ENCODE results near the gene C2CD4D. TPM values are rescaled to one million over a fixed set of nuclear protein-coding genes. Genes with fewer than 3 reads are reported as not detected.

C2CD4D gene
- total RNA-seq, 1 donor from 2014 or later = not detected

DNA sequence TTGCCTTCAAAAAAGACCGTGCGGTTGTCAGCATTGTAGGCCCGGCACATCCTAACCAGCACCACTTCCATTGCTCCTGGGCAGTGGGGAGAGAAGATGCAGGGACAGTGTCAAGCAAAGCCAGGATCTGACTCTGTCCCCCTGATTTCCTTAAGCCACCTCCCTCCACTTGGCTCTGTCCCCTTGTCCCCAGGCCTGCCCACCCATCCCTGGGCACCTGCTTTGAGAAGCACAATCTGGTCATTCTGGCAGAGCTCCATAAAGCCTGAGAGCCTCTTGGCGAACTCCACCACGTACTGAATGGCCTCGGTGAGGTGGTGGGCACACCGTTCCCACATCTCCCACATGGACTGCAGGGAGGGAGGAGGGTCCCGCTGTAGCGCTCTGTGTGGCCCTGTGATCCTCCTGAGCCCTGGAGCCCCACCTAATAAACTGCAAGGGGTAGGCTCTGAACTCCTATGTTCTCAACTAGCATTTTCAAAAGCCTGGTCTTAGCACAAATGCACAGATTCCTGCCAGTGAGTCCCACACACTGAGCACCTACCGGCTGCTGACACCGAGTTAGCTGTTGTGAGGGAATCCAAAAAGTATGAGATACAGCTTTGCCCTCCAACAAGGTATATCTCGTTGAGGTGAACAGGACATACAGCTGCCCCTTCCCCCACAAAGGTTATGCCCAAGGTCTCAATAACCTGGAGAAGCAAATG lies 26.2 kb downstream of the C2CD4D start:
- no peak for DNase-seq

DNA sequence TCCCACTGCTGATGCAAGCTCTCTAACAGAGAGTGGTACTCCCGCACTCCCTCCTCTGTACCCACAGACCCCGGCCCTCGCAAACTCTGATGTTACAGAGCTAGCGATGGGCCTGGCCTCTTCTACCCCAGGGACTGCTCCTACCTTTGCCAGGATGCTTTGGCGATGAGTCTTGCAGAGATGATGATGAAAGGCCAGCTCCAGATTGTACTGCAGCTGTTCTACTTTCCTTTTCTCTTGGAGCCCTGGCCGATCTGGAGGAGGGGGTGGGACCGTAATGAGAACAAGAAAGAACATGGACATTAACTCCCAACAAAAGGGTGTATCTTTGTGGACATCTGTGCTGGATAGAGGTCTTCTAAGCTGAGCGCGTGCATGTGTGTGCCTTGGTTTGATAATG lies 28.4 kb downstream of the C2CD4D start:
- DNase-seq = no peak

- no peak for DNase-seq
These were observed 29.5 kb downstream of the C2CD4D start for GRCh38 chr1:151809985-151810556.

DNA sequence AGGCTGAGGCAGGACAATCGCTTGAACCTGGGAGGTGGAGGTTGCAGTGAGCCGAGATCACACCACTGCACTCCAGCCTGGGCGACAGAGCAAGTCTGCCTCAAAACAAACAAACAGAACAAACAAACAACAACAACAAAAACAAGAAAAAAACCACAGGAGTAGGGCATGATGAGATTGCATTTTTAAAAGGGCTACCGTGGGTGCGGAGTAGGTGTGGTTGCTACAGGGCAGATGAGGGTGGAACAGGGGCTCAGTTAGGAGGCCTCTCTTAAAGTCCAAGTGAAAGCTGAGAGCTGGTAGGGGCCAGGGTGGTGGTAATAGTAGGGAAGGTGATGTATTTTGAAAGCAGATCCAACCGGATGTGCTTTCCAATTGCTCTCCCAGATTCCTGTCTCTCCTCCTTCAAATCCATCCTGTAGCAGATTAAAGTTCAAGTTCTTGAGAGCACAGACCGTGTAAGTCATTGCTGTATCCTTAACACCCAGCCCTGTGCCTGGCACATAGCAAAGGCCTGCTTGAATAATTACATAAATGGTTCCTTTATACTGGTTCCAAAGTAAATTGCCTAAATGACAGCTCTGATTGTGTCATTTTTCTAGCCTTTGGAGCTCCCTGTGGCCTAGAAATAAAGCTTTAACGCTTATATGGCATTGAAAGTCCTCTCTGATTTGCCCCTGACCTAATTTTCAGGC lies 30.2 kb downstream of the C2CD4D start:
- DNase-seq = no peak

DNA sequence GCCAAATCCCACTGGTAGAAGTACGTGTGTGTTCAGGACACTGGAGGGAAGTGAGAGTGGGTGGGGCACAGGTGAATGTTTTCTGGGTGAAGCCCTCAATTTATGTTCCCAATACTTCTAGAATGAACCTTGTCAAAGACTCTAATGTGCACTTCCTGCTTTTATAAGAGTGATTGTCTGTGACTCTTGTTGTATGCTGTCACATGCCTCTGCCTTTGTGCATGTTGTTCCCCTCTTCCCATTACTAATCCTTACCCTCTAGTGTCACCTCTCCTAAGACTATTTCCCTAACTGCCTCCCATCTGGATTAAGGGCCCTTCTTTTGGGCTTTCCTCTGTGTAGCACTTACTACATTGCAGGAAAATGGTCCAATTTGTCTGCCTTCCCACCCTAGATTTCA lies 31.9 kb downstream of the C2CD4D start:
- DNase-seq = no peak

DNA sequence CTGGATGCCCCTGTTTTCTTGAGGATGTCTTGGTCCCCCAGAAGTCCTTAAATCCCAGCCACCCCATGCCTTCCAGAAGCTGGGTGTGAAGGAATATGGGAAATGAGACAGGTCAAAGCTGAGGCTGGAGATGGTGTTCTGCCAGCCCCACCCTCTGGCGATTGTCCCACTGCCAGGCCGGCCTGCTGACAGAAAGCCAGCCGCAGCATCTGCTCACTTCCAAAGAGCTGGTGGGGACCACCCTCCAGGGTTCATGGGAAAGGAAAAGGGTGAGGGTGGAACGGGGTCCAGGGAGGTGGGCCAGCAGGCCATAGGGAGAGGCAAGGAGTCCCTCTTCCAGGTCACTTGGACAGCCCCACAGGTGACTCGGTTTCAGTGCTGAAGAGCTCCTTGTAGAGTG lies 32.5 kb downstream of the C2CD4D start:
- no peak for DNase-seq

- DNase-seq = no peak
These were observed 33.5 kb downstream of the C2CD4D start for GRCh38 chr1:151806170-151806569.

DNA sequence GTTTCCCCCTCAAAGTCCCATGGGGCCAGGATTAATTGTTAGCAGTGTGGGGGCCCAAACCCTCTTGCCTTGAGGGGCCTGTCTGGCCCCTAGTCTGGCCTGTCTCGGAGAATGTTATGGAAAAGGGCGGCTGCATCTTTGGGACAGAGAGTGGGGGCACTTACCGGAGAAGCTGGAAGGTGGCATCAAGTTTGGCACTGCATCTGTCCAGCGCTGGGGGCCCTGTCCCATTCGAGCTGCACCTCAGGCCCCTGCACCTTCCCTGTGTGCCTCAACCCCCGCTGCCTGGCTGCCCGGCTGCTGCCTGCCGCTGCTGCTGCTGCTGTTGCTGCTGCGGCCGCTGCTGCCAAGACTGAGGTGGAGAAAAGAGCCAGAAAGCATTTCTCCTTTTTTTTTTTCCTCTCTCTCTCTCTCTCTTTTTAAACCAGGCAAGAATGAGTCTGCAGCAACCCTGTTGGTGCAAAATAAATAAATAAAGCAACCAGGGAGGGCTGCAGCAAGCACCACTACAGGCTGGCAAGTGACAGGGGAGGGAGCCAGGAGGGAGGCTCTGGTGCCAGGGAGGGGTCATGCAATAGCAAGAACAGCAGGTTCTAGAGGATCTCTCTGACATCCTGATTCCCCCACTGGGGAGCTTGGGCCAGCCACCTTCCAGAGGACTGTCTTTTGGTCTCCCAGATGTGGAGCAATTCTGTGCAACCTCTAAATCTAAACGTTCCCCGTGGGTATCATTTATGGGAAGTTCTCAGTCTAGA lies 34.4 kb downstream of the C2CD4D start, which contains the start of gene LINGO4:
Gene LINGO4 (minus strand): TSS at position 354 of the 755 bp plus-strand sequence. CDS start 2,715 bp downstream, outside the sequence.
- DNase-seq = no peak

GRCh38 chr1:151803915-151804314 lies 35.7 kb downstream of the C2CD4D start:
- DNase-seq = no peak

- DNase-seq = no peak
These were observed 36.5 kb downstream of the C2CD4D start for GRCh38 chr1:151803164-151803563.

- no peak for DNase-seq
These were observed 37.2 kb downstream of the C2CD4D start for GRCh38 chr1:151802372-151802771.

GRCh38 chr1:151801846-151802245 lies 37.8 kb downstream of the C2CD4D start:
- DNase-seq = no peak

DNA sequence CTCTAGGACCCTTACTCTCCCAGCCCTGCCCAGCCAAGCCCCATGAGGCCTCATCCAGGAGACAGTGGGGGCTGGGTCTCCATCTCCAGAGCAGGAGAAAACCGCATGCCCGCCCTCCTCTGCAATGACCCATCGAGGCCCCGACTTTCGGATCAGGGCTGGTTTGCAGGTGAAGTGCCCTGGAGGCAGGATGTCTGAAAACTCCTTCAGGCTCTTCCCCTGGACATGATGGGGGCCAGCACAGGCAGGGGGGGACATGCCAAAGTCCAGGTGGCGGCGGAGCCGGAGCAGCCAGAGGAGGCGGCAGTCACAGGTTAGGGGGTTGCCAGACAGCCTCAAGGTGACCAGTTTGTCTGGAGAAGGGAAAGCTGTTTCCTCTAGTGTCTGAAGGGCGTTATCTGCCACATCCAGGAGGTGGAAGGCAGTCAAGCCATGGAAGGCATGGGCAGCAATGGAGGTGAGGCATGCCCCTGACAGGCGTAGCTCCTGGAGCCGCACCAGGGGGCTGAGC lies 38.3 kb downstream of the C2CD4D start:
- no peak for DNase-seq

DNA sequence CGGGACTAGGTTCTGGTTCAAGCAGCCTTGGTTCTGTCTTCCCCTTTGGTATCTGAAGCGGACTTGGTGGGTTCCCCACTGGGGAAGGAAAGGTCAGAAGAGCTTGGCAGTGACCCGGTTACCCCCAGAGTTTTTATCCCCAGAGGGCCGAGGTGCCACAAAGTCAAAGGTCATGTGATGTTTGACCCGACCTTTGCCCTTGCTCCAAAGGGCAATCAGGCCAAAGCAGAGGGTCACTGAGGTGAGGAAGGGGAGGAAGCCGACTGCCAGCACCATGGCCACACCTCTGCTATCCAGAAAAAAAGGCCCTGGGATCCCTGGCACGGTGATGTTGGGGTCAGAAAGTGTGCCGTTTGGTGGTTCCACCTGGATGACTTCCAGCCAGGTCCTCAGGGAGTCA lies 38.8 kb downstream of the C2CD4D start:
- DNase-seq = no peak

DNA sequence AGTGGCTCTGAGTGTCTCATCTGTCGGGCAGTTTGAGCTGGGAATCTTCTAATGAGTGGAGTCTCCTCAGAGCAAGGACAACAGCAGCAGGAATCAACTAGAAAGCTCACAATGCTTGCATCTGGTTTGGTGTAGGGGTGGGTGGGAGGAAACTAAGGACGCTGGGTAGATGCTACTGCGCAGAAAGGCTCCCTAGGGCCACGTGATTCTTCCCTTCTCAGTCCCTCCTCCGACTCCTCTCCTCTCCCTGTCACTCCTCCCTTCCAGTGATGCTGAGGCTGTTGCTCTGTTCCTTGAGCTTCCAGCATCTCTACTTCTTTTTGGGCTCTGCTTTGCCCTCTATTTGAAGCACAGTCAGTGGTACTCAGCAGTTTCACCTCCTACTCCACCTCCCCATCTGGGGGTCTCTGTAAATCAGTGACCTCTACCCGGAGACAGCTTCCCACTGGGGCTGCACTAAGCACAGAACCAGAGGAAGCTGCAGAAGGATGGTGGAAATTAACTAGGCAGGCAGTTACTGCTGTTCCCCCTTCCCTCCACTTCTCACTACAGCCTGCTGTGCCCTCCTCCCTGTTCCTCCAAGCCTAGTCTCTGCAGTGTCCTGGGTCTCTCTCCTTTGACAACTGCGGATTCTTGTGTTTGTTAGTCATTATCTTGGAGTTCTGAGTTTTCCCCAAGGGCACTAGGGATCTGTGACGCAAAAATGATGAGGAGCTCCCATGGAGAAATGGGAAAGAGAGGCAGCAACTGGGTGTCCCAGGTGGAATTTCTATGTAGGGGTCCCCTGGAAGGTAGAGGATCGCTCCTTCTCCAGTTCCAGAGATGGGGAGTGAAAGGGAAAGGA lies 40.2 kb downstream of the C2CD4D start:
- DNase-seq = no peak

DNA sequence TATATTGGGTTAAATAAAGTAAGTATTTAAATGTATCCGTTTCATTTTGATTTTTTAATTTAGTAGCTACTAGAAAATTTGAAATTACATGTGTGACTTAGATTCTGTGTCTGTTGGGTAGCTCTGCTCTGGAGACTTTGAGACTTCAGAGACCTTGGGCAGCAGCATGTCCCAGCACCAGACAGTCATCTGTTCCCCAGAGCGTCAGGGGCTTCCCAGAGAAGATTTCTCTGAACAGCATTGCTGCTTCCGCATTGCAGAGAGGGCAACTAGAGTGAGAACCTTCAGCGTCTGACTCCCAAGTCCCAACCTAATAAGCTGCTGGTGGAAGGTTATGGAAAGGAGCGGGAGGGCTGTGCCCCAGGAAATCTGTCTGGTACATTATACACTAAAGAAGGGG lies 41.0 kb downstream of the C2CD4D start:
- no peak for DNase-seq

- no peak for DNase-seq
These were observed 48.5 kb downstream of the C2CD4D start for GRCh38 chr1:151790940-151791651.

GRCh38 chr1:151790071-151790939 lies 49.3 kb downstream of the C2CD4D start, which contains the start of gene TDRKH:
Gene TDRKH, minus strand, starts transcription at chr1:151790500. Its CDS starts 7,478 bp downstream, at chr1:151783022.
- DNase-seq = peak; percentile 98

Measured in skin of body (tissue), 2 donors.